Brain microvascular endothelial cell (primary cell): ENCODE measurements around the gene PRLHR.

ENCODE experiments used
- DNase-seq: peaks from one replicate; pipeline ENCODE4 v3.0.0-alpha.2; 2020
- H3K27ac ChIP-seq: fragments of 250-450 bp; sonication (Bioruptor Pico); 2 replicates; pipeline ENCODE4 v1.5.1; 2020; ENCODE audit warnings: mild to moderate bottlenecking, moderate library complexity
- H3K27me3 ChIP-seq: fragments of 250-450 bp; sonication (Bioruptor Pico); replicated peaks from 2 replicates; pipeline ENCODE4 v1.5.1; 2020; ENCODE audit warnings: mild to moderate bottlenecking
- H3K36me3 ChIP-seq: fragments of 250-450 bp; sonication (Bioruptor Pico); replicated peaks from 2 replicates; pipeline ENCODE4 v1.5.1; 2020; ENCODE audit warnings: mild to moderate bottlenecking
- H3K4me3 ChIP-seq: 2 replicates; pipeline ENCODE4 v1.5.1; 2011; ENCODE audit warnings: low read depth, mild to moderate bottlenecking, control low read depth, low read length, moderate library complexity
- in situ Hi-C: cut with HindIII; loops from 2 replicates; pipeline ENCODE4 v1.10.0; 2017; ENCODE audit warnings: low sequenced_read_pairs, low pct_ligation_motif_present
- TF ChIP-seq, protein P1 (sequence below): IDR thresholded peaks from 2 replicates; pipeline ENCODE4 v1.5.1; 2011; ENCODE audit warnings: low read depth, mild to moderate bottlenecking, moderate library complexity, low read length, control low read depth, inconsistent platforms; ENCODE audit errors: missing control alignments

The PRLHR gene

DNA sequence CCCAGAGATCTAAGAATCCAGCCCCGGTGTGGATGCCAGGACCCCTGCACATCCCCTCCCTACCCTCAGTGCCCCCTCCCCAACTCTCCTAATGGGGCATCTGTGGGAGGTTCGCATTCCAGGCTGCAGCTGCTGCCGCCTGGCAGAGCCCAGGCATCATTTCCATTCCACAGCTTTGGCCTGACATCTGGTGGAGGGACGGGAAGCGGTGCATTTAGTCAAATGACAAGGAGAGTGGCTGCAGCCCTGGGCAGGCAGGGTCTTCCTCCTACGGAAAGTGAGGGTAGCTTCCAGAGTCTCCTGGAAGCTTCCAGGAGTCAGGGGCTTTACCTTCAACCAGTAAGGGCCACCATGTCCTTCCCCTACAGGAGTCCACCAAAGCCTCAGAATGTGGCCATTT lies 30.8 kb downstream of the PRLHR start:
- H3K27me3 ChIP-seq: no peaks in the 10 kb centered on the region
- no peak overlapping the region for H3K4me3 ChIP-seq
- H3K27ac ChIP-seq: no peak overlapping the region
- H3K36me3 ChIP-seq: no peaks in the 10 kb centered on the region
- in situ Hi-C loops: no loop called here
- TF ChIP-seq, protein P1, sequence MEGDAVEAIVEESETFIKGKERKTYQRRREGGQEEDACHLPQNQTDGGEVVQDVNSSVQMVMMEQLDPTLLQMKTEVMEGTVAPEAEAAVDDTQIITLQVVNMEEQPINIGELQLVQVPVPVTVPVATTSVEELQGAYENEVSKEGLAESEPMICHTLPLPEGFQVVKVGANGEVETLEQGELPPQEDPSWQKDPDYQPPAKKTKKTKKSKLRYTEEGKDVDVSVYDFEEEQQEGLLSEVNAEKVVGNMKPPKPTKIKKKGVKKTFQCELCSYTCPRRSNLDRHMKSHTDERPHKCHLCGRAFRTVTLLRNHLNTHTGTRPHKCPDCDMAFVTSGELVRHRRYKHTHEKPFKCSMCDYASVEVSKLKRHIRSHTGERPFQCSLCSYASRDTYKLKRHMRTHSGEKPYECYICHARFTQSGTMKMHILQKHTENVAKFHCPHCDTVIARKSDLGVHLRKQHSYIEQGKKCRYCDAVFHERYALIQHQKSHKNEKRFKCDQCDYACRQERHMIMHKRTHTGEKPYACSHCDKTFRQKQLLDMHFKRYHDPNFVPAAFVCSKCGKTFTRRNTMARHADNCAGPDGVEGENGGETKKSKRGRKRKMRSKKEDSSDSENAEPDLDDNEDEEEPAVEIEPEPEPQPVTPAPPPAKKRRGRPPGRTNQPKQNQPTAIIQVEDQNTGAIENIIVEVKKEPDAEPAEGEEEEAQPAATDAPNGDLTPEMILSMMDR: peak; percentile 33
- DNase-seq: no peak

DNA sequence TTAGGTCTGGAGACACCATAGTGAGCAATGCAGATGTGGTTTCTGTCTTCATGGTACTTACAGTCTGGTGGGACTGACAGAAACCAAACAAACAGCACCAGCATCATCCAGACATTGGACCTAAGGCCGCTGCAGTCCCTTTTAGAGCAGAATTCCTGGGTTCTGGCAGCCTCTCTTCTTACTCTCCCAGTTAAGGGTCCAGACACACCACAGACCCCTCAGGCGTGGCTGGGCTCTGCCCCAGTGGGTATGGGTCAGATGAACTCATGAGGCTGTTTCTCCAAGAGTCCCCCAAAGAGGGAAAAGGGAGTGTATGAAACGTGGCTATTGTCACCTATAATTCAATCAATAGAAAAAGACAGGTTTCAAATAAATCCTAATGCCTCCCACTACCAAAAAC lies 31.3 kb downstream of the PRLHR start:
- in situ Hi-C loops: no loop called here
- H3K27me3 ChIP-seq: no peaks in the 10 kb centered on the region
- no peak for DNase-seq
- no peak overlapping the region for H3K4me3 ChIP-seq
- no peak overlapping the region for H3K27ac ChIP-seq
- H3K36me3 ChIP-seq: no peaks in the 10 kb centered on the region
- TF ChIP-seq, protein P1: no peak

DNA sequence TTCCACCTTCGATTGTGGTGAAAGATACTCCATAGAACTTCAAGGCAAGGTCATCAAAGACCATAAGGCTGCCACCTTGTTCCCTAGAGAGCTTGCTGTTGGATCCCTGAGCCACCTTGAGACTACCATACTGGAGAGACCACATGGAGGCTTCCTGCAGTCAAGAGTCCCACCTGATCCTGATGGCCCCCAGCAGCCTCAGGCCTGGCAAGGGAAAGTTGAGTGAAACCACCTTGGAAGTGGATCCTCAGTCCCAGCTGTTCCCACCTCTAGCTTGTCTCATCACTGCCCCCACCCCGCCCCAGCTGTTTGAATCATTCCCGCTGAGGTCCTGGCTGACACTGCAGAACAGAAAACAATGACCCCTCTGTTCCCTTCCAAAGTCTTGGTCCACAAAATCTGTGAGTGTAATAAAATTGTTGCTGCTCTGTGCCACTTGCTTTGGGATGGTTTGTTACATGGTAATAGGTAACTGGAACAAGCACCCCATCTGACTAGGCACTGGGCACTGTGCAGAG lies 32.0 kb downstream of the PRLHR start:
- in situ Hi-C loops: no loop called here
- no peak for DNase-seq
- H3K4me3 ChIP-seq: no peak overlapping the region
- TF ChIP-seq, protein P1: no peak
- H3K36me3 ChIP-seq: no peaks in the 10 kb centered on the region
- no peaks in the 10 kb centered on the region for H3K27me3 ChIP-seq
- no peak overlapping the region for H3K27ac ChIP-seq

- TF ChIP-seq, protein P1: no peak
- H3K27me3 ChIP-seq: no peaks in the 10 kb centered on the region
- no peak for DNase-seq
- H3K36me3 ChIP-seq: no peaks in the 10 kb centered on the region
- no peak overlapping the region for H3K4me3 ChIP-seq
- H3K27ac ChIP-seq: no peak overlapping the region
- in situ Hi-C loops: no loop called here
Measured at GRCh38 chr10:118562851-118563250, 32.6 kb downstream of the PRLHR start.

DNA sequence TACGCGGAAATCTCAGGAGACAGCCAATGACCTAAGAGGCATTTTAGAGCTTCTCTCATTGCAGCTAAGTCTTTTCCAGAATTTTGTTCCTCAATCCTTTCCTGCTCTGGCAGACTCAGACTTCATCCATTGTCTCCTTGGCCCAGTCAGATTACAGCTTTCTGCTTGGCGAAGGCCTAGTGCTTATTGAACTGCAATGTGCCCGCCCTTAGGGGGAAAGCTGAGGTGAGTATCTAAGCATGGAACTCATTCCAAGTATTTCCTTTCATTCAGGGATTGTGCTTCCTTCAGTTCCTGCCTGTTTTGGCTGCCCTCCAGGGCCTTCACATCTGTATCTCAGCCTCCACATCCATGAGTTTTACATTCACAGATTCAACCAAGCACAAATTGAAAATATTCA lies 37.5 kb downstream of the PRLHR start:
- no peak overlapping the region for H3K4me3 ChIP-seq
- TF ChIP-seq, protein P1: no peak
- no peaks in the 10 kb centered on the region for H3K27me3 ChIP-seq
- no peaks in the 10 kb centered on the region for H3K36me3 ChIP-seq
- H3K27ac ChIP-seq: no peak overlapping the region
- DNase-seq: no peak
- in situ Hi-C loops: no loop called here

GRCh38 chr10:118551535-118552100 lies 43.8 kb downstream of the PRLHR start:
- H3K36me3 ChIP-seq: no peaks in the 10 kb centered on the region
- in situ Hi-C loops: no loop called here
- no peak for DNase-seq
- H3K4me3 ChIP-seq: no peak overlapping the region
- TF ChIP-seq, protein P1: no peak
- no peak overlapping the region for H3K27ac ChIP-seq
- H3K27me3 ChIP-seq: no peaks in the 10 kb centered on the region
